HG03565 (cell line): ENCODE results near the gene POLR2B.
"Not testable (repeated sequence)": the region's sequence is repeated elsewhere in the genome, so short reads cannot be mapped to it uniquely, and the experiment has no call there.

Source experiments
- ATAC-seq: cut with Tn5 transposase; IDR thresholded peaks from one replicate; pipeline ENCODE4 v1.9.1; 2021; ENCODE audit warnings: mild to moderate bottlenecking, moderate library complexity; ENCODE audit not compliant: unreplicated experiment

The POLR2B gene

GRCh38 chr4:57051095-57051494, 72.4 kb downstream of the POLR2B start:
- ATAC-seq = no peak

GRCh38 chr4:57051524-57051923, 72.8 kb downstream of the POLR2B start:
- no peak for ATAC-seq

- no peak for ATAC-seq
Observed at GRCh38 chr4:57053508-57053907, 74.8 kb downstream of the POLR2B start.

- ATAC-seq = no peak
Observed at GRCh38 chr4:57055886-57056285, 77.2 kb downstream of the POLR2B start.

GRCh38 chr4:57059890-57060716, 81.4 kb downstream of the POLR2B start:
- ATAC-seq = no peak

GRCh38 chr4:57060717-57061067, 82.0 kb downstream of the POLR2B start:
- not testable (repeated sequence) for ATAC-seq

- no peak for ATAC-seq
Observed at GRCh38 chr4:57061395-57061794, 82.7 kb downstream of the POLR2B start.

GRCh38 chr4:57063518-57063917, 84.8 kb downstream of the POLR2B start:
- ATAC-seq = no peak

- no peak for ATAC-seq
Observed at GRCh38 chr4:57064120-57064519, 85.4 kb downstream of the POLR2B start.

- ATAC-seq = no peak
Observed at GRCh38 chr4:57064811-57065711, 86.4 kb downstream of the POLR2B start.

GRCh38 chr4:57065730-57066482, 87.2 kb downstream of the POLR2B start:
- ATAC-seq = no peak

- ATAC-seq = no peak
Observed at GRCh38 chr4:57068237-57068981, 89.7 kb downstream of the POLR2B start.

- no peak for ATAC-seq
Observed at GRCh38 chr4:57070461-57070860, 91.8 kb downstream of the POLR2B start.

- no peak for ATAC-seq
Observed at GRCh38 chr4:57071326-57071725, 92.6 kb downstream of the POLR2B start.

GRCh38 chr4:57073559-57073958, 94.9 kb downstream of the POLR2B start:
- ATAC-seq = no peak

GRCh38 chr4:57074744-57075143, 96.0 kb downstream of the POLR2B start:
- no peak for ATAC-seq

- no peak for ATAC-seq
Observed at GRCh38 chr4:57075367-57075766, 96.7 kb downstream of the POLR2B start.

GRCh38 chr4:57076646-57077045, 98.0 kb downstream of the POLR2B start:
- no peak for ATAC-seq

GRCh38 chr4:57077550-57078343, 99.1 kb downstream of the POLR2B start:
- ATAC-seq = no peak
